Stimulated activated CD8-positive, alpha-beta memory T cell treated with anti-CD3 and anti-CD28 coated beads, Interleukin-4, amount 100 ng/mL, for 48 hours (primary cell): ENCODE measurements around the gene RARB.

Experiments
- DNase-seq: peaks from one replicate; pipeline ENCODE4 v3.0.0-alpha.2; 2020

The RARB gene

DNA sequence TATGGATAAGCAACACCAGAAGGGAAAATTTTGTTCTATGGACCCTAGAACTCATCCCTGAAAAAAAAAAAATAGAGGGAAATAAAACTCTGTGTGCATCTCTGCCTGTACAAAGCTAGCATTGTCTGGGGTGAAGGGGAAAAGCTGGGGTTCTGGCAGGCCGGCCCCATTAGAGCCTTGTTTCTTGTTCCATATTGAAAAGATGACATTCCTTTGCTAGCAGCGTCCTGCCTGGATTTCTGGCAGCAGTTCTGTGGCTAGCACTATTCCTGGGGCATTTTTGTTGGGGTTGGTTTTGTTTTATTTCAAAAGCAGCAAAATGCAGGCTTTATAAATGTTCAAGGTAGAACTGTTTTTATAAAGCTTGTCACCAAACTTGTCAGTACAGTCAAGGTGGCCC, 45.2 kb downstream of the RARB start:
- no peak for DNase-seq

DNA sequence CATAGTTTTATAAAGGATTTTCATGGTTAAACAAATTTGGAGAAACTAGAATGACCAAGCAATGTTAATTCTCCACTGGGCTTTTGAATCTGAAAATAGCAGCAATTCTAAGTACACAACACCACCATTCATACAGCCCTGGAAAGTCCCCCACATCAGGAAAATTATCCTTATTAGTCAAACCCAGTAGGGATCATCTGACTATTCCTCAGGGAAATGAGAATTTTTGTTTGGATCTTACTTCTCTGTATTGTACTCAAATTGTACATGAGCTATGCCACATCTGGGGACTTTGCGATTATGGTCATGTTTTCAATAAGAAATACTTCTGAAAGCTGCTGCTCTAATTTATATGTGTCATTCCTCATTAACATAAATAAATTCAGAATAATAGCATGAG, 46.0 kb downstream of the RARB start:
- no peak for DNase-seq

DNA sequence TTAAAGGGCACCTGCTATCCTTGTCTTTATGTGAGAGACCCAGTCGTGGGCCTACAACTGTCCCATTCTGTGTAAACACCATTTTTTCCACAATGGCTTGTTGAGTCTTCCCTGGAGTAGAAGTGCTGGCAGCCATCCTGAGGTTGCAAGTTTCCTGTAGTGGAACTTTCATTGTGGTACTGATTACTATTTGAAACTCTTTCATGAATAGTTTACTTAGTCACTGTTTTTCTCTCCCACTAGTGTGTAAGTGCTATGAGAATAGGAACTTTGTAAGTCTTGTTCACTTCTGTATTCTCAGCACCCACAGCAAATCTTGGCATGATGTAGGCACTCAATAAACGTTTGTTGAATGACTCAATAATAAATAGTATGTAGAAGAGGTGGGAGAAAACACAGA, 48.6 kb downstream of the RARB start:
- DNase-seq, result no peak

DNA sequence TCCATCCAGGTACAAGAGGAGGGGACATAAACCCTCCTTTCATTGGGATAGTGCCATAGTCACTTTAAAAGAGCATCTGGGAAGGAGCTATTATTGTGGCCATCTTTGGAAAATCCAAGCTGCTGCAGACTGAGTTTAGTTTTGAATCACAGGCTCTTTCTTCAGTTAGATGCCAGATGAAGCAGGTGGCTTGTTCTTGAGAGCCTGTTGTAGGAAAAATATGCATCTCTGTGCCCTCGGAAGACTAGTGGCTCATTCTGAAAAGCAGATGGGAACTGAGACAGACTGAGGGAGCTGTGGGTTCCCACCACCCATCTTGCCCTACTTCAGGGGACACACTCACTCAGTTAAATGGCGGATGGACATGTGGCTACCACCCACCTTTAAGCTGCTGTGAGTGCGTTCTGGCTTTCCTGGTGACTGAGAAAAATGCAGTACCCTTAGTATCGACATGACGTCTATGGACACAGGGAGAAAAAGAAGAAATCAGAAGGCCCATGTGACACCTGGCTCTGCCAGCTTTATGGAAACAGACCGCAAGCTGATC, 50.2 kb downstream of the RARB start:
- DNase-seq, result no peak

DNA sequence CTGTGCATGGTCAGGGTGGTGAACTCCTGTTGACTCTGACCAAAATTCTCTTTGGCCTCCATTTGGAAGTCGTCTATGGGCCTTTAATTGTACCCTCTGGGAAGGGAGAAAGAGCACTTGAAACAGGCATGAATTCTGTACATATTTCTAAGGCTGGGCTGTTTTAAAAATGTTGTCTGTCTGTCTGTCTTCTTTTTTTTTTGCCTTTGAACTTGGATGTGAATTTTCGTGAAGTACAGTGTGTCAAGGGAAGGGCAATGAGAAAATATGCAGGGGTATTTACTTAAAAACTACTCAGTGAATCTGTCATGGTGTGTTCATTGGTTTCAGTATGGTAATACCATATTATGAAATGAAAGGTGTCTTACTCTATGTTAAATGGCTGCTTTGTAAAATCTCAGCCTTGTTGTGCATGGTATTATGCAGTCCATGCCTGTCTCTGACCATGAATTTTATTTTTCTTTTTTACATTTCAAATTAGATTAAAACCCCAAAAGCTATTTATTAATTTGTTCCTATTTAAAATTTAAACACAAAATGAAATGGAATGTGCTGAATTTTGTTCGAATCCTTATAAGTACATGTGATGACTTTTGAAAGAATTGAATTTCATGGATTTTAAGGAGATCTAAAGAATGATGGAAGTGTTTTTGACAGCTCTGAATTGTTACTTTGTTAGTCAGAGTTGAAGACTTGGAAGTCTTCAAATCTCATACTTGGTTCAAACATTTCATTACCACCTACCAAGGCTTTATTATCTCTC, 51.1 kb downstream of the RARB start:
- DNase-seq, result no peak

- DNase-seq, result no peak
These were observed 51.6 kb downstream of the RARB start for GRCh38 chr3:25479727-25480010.

GRCh38 chr3:25480811-25481210, 52.7 kb downstream of the RARB start:
- DNase-seq, result no peak

DNA sequence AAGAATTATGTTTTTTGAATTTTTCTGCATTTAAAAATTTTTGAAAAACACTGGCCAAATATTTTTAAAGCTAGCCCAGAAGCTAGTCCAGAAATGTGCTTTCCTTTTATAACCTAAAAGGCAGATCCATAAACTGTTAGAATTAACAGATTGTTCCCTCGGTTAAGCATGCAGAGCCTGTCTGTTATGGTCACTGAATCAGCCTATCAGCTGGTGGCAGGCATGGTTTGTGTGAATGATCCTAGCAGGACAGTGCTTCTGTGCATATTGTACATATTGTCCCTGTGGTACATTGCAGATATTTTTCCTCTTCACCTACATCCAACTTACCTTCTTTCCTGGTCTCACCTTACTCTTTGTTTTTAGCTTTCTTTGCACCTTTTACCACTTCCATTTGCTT, 53.3 kb downstream of the RARB start:
- no peak for DNase-seq

GRCh38 chr3:25483456-25483855, 55.4 kb downstream of the RARB start:
- DNase-seq, result no peak

DNA sequence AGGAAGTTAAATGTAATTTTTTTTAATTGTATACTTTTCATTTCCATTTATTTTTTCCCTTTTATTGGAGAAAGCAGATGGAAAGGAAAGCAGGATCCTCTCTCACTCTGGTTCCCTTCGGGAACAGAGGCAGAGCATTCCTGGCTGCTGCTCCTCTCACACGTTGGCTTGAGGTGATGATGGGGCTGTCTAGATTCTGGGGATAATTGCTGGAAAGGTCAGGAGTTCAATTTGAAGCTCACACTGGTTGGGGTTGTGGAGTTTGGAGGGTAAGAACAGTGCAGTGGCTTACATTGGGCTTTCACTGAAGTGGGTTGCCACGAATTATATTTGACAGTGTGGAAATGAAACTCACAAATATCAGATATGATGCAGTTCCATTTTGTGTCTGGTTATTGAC, 57.6 kb downstream of the RARB start:
- DNase-seq, result no peak

DNA sequence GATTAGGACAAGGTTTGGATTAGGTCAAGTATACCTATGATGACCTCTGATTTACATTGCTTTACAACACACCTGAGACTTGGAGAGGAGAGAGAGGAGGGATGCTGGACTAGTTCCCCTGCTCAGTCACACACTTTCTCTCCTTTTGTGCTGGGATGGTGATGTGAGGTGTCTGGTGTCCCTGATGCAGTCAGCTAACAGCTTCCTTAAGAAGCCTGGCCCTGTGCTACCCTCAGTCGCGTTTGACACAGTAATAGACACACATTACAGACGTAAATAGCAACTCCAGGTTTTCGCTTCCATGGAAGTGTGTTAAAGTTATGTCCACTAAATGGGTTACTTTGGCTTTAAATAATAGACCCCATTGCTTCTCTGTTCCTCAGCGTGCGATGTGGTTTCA, 58.9 kb downstream of the RARB start:
- DNase-seq, result no peak

DNA sequence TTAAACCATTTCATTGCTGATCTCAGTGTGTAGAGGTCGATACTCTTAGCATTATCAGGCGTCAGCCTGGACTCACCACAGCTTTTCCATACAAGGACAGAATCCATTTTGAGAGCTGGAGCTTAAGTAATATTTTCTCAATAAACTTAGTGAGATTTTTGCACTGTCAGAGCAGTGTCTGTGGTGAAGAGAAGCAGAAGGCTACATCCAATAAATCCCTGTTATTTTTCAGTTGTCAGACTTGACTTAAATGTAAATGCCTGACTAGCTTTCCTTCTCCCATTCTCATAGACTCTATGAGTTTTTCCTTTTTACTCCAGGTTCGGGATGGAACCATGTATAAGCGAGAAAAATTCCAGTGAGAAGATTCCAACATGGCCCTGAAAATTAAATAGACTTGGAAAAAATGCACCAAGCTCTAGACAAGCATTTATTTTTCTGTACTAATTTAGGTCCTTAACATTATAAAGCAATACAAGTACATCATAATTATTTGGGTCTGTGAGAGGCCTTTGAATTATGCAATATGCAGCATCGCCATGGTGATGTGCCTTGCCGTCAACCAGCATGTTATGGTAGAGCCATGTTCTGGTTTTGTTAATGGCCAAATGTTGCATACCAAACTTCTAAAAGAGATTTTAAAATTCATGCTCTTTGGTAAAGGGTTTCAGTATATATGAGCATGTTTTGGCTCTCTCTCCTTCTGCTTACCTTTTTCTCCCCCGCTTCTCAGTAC, 62.0 kb downstream of the RARB start:
- DNase-seq, result no peak

DNA sequence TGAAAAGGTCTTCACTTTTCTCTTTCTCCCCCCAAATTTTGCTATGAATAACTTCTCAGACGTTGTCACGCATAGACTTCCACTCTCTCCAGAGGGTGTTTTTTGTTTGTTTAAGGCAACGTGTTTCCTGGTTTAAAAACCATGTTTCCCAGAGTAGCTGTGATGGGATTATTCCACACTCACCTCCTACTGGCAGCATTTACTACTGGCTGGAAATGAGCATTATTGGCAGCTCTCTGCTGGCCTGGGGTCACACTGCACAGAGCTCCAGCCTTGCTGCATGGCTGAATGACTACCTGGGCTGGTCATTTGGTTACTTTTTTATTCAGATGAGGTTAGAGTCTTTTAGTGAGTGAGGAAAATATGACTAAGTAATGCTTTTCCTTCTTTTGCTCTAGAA, 65.2 kb downstream of the RARB start:
- no peak for DNase-seq

GRCh38 chr3:25493786-25494185, 65.7 kb downstream of the RARB start:
- no peak for DNase-seq

GRCh38 chr3:25495304-25495703, 67.2 kb downstream of the RARB start:
- DNase-seq, result no peak

GRCh38 chr3:25495726-25496253, 67.7 kb downstream of the RARB start:
- DNase-seq, result no peak

- no peak for DNase-seq
These were observed 69.0 kb downstream of the RARB start for GRCh38 chr3:25497096-25497495.

GRCh38 chr3:25500706-25501210, 72.7 kb downstream of the RARB start:
- DNase-seq, result no peak

- no peak for DNase-seq
These were observed 74.2 kb downstream of the RARB start for GRCh38 chr3:25502233-25502632.

- DNase-seq, result no peak
These were observed 75.8 kb downstream of the RARB start for GRCh38 chr3:25503898-25504301.

DNA sequence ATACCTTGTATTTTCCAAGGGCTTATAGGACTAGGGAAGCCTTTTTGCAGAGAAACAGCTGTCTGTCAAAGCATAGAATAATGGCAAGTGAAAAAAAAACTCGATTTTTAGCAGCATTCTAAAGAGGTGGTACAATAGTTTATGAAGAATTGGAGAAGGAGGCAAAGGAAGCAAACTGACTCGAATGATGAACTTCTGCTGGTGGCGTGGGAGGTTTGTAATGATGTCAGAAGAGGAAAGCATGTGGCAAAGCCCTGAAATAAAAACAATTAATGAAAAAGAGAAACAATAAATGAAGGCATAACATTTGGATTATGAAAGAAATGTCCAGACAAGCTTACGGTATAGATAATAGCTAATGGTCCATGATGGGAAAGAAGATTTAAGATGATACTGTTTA, 77.5 kb downstream of the RARB start:
- DNase-seq, result no peak

DNA sequence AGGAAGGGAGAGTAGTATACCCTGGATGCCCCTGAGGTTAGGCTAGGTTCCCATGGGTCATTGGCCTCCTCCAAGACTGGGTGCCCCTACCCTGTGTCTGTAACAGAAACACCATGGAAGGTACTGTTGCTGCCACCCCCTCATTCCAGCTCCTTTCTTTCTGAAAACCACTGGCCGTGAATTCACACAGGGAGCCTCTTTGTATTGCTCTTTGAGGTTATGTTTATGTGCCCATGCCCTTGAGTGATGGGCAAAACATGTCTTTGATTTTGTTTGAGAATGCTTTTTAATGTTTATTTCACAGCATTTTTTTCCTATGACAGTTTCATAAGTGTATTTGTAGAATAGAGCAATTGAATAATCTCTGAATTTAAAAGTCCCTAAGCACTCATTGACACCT, 79.7 kb downstream of the RARB start:
- DNase-seq, result no peak

- no peak for DNase-seq
These were observed 80.4 kb downstream of the RARB start for GRCh38 chr3:25508433-25508832.

- DNase-seq, result no peak
These were observed 80.8 kb downstream of the RARB start for GRCh38 chr3:25508901-25509300.
